Nephron (organoid): ENCODE data around the gene PIH1D1.

Experiments
- H3K27ac Mint-ChIP-seq, 3 experiments: 2 replicates each; pipeline ENCODE4 v1.8.0; 2020; ENCODE audit warnings: mixed read lengths in 3 of 3, mild to moderate bottlenecking in 2 of 3, moderate library complexity in 1 of 3
- H3K27me3 Mint-ChIP-seq: 2 replicates; pipeline ENCODE4 v1.8.0; 2021; ENCODE audit warnings: low read depth, mild to moderate bottlenecking, moderate library complexity, mixed read lengths
- H3K36me3 Mint-ChIP-seq: 2 replicates; pipeline ENCODE4 v1.8.0; 2020; ENCODE audit warnings: low read depth, mixed read lengths
- H3K4me1 Mint-ChIP-seq: 2 replicates; pipeline ENCODE4 v1.8.0; 2020; ENCODE audit warnings: mixed read lengths
- H3K4me3 Mint-ChIP-seq, 3 experiments: 2 replicates each; pipeline ENCODE4 v1.8.0; 2020; ENCODE audit warnings: mild to moderate bottlenecking in 3 of 3, mixed read lengths in 3 of 3, moderate library complexity in 2 of 3
- H3K9me3 Mint-ChIP-seq: 2 replicates; pipeline ENCODE4 v1.8.0; 2020; ENCODE audit warnings: mixed read lengths
- TF ChIP-seq, protein P1 (sequence below), 3 experiments: fragments of 200-600 bp; sonication (generic); IDR thresholded peaks; one replicate each; pipeline ENCODE4 v1.5.0; 2021; ENCODE audit warnings: antibody characterized with exemption in 3 of 3; ENCODE audit not compliant: unreplicated experiment in 3 of 3

PIH1D1 gene

DNA sequence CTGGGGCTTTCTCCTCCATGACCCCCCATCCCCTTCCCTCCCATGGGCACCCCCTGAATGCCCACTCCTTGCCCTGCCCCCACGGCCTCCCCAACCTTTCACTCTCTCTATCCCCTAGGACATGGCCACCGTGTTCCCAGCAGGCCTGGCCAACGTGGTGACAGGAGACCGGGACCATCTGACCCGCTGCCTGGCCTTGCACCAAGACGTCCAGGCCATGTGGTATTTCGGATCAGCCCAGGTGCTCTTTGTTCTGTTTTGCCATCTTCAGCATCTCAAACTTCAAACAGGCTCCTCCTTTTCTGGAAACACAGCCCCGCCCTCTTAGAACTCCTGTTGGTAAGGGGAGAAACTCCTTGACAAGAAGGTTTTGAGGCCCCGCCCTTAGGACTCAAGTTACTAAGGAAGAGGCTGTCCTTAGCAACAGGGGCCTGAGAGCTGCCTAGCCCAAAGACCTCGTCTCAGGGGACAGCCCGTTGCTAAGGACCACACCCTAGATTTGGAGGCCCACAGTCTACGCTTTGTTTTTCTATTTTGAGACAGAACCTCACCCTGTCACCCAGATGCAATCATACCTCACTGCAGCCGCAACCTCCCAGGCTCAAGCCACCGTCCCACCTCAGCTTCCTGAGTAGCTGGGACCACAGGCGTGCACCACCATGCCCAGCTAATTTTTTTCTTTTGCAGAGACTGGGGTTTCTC lies 17.3 kb upstream of the PIH1D1 start:
- Mint-ChIP-seq H3K27me3 (no peaks in the 10 kb centered on the region), H3K36me3 (peaks cover 8% of the 10 kb centered on the region), H3K4me3 (no peak overlapping the region), H3K4me1 (no peaks in the 10 kb centered on the region), H3K9me3 (no peaks in the 10 kb centered on the region), H3K27ac (peak overlapping the region in 2 of 3 experiments; percentile 32 to 84)
- TF ChIP-seq, protein P1, sequence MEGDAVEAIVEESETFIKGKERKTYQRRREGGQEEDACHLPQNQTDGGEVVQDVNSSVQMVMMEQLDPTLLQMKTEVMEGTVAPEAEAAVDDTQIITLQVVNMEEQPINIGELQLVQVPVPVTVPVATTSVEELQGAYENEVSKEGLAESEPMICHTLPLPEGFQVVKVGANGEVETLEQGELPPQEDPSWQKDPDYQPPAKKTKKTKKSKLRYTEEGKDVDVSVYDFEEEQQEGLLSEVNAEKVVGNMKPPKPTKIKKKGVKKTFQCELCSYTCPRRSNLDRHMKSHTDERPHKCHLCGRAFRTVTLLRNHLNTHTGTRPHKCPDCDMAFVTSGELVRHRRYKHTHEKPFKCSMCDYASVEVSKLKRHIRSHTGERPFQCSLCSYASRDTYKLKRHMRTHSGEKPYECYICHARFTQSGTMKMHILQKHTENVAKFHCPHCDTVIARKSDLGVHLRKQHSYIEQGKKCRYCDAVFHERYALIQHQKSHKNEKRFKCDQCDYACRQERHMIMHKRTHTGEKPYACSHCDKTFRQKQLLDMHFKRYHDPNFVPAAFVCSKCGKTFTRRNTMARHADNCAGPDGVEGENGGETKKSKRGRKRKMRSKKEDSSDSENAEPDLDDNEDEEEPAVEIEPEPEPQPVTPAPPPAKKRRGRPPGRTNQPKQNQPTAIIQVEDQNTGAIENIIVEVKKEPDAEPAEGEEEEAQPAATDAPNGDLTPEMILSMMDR (IDR thresholded peaks at IDR 0.05; ENCODE audit: unreplicated experiment in 3 of 3), result no peak

DNA sequence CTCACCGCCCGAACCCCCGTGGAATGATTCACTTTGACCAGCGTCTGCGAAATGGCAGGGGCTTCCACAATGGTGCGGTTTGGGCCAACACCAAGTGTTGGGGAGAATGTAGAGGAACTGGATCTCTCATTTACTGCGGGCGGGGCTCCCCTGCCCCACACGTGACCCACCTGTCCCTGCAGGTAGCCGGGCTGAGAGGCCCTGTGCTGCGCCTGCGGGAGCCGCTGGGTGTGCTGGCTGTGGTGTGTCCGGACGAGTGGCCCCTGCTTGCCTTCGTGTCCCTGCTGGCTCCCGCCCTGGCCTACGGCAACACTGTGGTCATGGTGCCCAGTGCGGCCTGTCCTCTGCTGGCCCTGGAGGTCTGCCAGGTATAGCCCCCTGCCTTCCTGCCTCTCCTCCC lies 16.6 kb upstream of the PIH1D1 start:
- H3K36me3 Mint-ChIP-seq, result peaks cover 8% of the 10 kb centered on the region
- H3K4me1 Mint-ChIP-seq, result no peaks in the 10 kb centered on the region
- H3K9me3 Mint-ChIP-seq, result no peaks in the 10 kb centered on the region
- no peak overlapping the region for H3K4me3 Mint-ChIP-seq
- no peaks in the 10 kb centered on the region for H3K27me3 Mint-ChIP-seq
- TF ChIP-seq, protein P1 (IDR thresholded peaks at IDR 0.05; ENCODE audit: unreplicated experiment in 3 of 3), result no peak
- no peak overlapping the region for H3K27ac Mint-ChIP-seq

DNA sequence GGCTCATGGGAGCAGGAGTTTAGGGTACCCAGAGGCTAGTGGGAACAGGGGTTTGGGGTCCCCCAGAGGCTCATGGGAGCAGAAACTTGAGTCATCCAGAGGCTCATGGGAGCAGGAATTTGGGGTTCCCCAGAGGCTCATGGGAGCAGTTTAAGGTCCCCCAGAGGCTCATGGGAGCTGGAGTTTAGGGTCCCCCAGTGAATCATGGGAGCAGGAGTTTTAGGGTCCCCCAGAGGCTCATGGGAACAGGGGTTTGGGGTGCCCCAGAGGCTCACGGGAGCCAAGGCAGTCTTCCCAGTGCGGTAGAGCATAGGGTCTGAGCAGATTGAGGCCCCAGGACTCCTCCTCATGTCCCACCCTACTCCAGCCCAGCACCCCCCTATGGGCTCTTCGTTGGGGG lies 13.8 kb upstream of the PIH1D1 start:
- H3K27me3 Mint-ChIP-seq, result no peaks in the 10 kb centered on the region
- no peaks in the 10 kb centered on the region for H3K9me3 Mint-ChIP-seq
- no peak overlapping the region for H3K4me3 Mint-ChIP-seq

DNA sequence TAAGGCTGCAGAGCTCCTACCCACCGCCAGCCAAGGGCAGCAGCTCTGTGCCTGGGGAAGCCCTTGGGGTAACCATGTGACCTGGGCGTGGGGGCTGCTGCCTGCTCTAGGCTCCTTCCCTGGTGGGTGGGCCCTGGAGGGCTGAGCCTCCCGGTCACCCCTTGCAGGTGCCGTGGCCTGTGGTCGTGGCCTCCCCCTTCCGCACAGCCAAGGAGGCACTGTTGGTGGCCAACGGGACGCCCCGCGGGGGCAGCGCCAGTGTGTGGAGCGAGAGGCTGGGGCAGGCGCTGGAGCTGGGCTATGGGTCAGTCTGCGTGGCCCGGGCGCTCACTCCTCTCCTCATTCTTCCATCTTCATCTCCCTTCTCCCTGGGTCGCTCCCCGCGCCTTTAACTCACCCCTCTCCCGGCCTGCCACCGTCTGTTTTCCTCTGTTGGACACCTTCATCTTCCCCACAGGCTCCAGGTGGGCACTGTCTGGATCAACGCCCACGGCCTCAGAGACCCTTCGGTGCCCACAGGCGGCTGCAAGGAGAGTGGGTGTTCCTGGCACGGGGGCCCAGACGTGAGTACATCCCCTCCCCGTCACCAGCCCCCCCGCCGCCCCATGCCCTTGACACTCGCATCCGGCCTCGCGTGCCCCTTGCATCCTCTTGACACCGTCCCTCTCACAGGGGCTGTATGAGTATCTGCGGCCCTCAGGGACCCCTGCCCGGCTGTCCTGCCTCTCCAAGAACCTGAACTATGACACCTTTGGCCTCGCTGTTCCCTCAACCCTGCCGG lies 12.5 kb upstream of the PIH1D1 start:
- H3K4me1 Mint-ChIP-seq, result no peaks in the 10 kb centered on the region
- no peaks in the 10 kb centered on the region for H3K9me3 Mint-ChIP-seq
- TF ChIP-seq, protein P1 (IDR thresholded peaks at IDR 0.05; ENCODE audit: unreplicated experiment in 3 of 3), result no peak
- H3K27me3 Mint-ChIP-seq, result no peaks in the 10 kb centered on the region
- H3K4me3 Mint-ChIP-seq, result no peak overlapping the region
- peaks cover 7% of the 10 kb centered on the region for H3K36me3 Mint-ChIP-seq
- H3K27ac Mint-ChIP-seq, result no peak overlapping the region

More for the DNA sequence above, 13.8 kb upstream of the PIH1D1 start:
- peaks cover 8% of the 10 kb centered on the region for H3K36me3 Mint-ChIP-seq
- no peaks in the 10 kb centered on the region for H3K4me1 Mint-ChIP-seq
- TF ChIP-seq, protein P1 (IDR thresholded peaks at IDR 0.05; ENCODE audit: unreplicated experiment in 3 of 3), result no peak
- no peak overlapping the region for H3K27ac Mint-ChIP-seq

DNA sequence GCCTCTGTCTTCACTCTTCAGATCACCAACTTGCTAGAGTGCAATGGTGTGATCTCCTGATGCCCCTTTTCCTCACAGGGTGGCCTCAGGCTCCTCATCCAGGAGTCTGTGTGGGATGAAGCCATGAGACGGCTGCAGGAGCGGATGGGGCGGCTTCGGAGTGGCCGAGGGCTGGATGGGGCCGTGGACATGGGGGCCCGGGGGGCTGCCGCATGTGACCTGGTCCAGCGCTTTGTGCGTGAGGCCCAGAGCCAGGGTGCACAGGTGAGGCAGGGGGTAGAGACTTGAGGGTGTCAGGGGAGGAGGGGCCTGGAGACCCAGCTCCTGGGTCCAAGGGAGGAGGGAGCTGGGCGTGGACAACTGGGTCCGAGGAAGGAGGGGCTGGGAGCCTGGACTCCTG lies 10.9 kb upstream of the PIH1D1 start:
- no peak overlapping the region for H3K27ac Mint-ChIP-seq
- no peaks in the 10 kb centered on the region for H3K9me3 Mint-ChIP-seq
- peaks cover 4% of the 10 kb centered on the region for H3K36me3 Mint-ChIP-seq
- no peak overlapping the region for H3K4me3 Mint-ChIP-seq
- no peaks in the 10 kb centered on the region for H3K27me3 Mint-ChIP-seq
- no peaks in the 10 kb centered on the region for H3K4me1 Mint-ChIP-seq
- TF ChIP-seq, protein P1 (IDR thresholded peaks at IDR 0.05; ENCODE audit: unreplicated experiment in 3 of 3), result no peak
